ENCODE results near the gene BCAN.

GRCh38 chr1:156599811-156600210 is 42.1 kb upstream of the BCAN start:
- TF ChIP-seq POLR2AphosphoS5 (IDR thresholded peaks at IDR 0.05; ENCODE audit: borderline replicate concordance, low read depth, low read length): no peak
- no peak for TF ChIP-seq EZH2 (IDR thresholded peaks at IDR 0.05)
- no peak for TF ChIP-seq FOXP2 (optimal IDR thresholded peaks at IDR 0.05; ENCODE audit: control extremely low read depth, extremely low read length, insufficient read depth)

Measured in SK-N-MC (cell line).